Activated CD8-positive, alpha-beta memory T cell treated with anti-CD3 and anti-CD28 coated beads for 48 hours (primary cell): ENCODE data around the gene ROPN1.
"Not testable (repeated sequence)": the region's sequence is repeated elsewhere in the genome, so short reads cannot be mapped to it uniquely, and the experiment has no call there.

ENCODE experiments used
- DNase-seq, 3 experiments: peaks; one replicate each; pipeline ENCODE4 v3.0.0-alpha.2; 2020; ENCODE audit warnings: low read depth in 2 of 3, low spot score in 2 of 3

The ROPN1 gene

DNA sequence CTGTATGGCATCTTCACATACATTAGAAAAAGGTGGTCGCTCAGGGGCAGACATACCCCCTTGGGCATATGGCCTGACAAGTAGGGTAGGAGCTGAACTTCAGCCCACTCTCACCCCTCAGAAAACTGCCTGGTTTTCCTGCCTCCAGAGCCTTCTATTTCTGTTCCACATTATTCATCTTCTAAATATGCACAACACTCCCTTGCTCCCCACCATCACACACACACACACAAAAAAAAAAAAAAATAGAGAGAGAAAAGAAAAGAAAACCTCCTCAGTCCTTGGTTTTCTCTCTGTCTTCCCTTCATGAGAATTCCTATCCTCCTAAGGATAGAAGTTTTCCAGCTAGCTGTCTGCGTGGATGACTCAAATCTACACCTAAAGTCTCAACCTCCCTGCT is 5.6 kb upstream of the ROPN1 start:
- no peak for DNase-seq

DNA sequence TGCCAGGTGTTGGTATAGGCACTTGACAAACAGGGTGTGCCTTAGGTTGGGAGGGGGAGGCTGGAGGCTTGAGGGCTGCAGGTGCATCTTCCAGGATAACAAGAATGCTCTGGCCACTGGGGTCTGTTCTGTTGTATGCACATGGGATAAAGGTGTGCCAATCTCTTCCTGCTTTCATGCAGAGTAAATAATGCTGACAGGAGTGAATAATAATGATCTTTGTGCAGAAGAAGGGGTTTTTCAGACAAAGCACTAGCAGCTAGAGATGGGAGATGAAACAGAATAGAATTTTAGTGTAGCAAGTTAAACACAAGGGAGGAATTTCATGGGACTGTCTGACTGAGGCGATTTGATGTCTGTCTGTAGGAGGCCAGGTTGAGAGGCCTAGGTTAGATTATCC is 1.9 kb upstream of the ROPN1 start:
- DNase-seq = no peak

DNA sequence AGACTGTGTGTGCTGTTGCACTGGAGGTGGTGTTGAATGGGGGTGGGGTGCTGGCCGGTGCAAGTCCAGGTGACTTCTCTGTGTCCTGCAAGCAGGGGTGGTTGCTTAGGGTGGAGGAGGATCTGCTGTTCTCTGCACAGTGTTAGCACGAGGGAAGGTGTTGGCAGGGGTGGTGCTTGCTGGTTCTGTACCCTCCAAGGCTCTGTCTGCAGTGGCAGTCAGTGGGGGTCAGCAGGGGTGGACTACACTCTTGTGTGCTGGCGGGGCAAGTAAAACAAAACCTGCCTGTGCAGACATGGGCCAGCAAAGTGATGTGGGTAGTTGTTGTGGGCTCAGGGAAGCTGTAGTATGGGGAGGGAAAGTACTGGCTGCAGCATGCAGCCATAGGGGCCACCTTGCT is 5.5 kb downstream of the ROPN1 start:
- DNase-seq = no peak

DNA sequence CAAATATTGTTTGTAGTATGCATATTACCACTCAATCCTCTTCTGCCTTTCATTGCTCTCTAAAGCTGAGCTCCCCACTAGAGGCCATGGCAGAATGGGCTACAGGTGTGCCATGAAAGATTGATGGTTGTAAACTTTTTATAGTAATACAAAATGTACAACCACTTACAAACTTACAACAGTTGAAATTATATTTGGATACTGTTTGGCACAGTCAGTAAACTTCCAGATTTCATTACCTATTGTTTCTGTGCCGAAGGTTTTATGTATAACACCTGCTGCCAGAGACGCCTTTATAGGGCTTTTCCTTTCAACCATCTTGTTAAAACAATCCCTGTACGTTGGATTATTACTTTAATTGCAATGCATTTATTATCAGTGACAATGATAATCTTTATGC is 7.0 kb downstream of the ROPN1 start:
- DNase-seq = no peak

DNA sequence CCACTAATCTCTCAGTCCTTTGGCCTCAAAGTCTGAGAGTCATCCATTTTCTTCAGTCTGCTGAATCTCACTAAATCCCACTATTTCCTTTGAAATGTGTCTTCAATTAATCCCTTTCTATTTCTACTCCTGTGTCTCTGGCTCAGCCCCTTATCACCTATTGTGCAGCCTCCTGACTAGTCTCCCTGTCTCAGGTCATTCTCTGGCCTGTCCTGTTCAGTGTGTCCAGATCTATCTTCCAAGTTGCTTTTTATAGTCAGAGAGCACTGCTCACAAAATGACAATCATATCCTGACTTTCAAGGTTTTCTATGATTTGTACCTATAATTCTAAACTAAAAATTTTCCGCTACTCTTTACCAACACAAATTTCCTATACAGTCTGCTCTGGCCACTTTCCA is 7.6 kb downstream of the ROPN1 start:
- no peak for DNase-seq

DNA sequence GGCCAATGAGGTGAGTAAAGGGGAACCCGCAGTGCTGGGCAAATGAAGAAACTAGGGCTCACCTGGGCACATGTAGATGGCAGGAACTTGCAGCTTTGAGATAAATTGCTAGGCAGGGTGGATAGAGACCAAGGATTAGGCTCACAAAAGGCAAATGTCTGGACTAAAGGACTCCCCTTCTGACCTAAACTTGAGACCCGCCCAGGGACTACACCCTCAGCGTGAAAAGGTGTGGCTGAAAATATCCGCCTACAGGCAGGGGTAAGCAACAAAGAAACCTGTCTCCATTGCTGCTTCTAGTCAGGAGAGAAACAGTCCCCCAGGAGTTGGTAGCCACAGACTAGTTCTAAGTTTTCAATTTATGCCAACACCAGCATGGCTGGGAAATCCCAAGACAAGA is 10.6 kb downstream of the ROPN1 start:
- DNase-seq = not testable (repeated sequence)

DNA sequence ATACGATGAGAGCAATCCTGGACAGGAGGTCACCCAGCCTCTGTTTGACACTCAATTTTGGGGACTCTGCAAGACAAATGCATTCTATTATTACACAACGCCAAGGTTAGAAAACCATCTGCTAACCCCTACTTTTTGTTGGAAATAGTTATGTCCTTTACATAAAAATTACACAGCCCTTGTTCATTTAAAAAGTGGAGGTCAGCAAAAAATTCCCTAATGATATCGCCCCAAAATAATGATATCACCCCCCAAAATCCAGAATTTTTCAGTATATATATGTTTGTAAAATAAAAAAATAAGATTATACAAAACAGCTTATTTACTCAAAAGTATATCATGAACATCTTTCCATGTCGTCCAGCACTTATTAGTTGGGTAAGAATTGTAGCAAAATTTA is 11.4 kb downstream of the ROPN1 start:
- DNase-seq = no peak

DNA sequence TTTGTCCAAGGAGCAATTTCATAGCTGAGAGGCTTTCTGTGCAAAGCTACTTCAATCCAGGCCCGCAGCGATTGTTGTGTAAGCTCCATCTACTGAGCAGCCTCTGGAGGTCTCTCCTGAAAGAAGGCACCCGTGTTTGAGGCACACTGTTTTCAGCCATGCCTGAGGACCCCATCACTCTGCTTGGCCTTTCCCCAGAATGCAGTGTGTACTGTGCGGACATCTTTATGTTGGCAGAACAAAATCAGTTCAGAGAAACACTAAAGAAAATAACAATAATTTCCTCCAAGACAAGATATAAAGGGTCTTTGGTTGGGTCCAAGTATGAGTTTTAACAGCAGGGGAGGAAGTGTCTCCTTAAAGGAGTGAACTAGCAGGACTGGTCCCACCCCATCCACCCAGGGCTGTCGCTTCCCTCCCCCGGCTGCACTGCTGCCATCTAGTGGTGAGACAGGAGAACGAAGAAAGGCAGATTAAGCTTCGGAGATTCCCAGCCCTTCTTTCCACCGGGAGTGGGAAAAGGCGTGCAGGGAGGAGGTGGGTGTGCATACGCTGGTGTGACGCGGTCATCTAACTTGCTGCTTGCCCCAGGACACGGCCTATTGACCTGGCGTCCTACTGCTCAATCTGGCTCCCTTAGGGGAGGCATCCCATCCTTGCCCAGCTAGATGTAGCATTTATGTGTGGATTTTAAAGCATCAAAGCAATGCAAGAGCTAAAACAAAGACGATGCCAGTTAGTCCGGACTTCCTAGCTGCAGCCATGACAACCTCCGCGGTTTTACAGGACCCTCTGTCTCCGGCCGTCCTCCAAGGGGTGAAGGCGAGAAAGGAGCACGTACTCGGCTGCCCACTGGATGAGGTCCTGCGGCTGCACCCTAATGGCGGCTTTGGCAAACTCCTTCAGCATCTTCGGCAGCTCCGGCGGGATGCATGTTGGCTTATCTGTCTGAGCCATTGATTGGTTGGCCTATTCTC is 12.1 kb downstream of the ROPN1 start:
- DNase-seq = not testable (repeated sequence)

DNA sequence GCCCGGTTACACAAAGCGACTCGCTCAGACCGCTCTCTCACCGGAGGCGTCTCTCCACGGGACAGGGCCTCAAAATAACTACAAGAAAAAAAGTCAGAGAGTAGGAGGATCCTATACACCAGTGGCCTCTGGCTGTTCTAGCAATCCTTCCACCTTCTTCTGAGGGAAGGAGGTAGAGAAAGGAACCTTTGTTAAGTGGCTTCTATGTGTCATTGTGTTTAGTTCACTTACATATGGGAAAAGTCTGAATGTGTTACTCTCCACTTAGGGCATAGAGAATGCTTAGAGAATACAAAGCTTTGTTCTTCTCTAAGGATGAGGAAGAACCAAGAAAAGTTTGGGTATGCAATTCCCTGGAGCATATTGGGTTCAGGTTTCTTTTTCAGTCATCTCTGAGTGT is 15.0 kb downstream of the ROPN1 start:
- not testable (repeated sequence) for DNase-seq

DNA sequence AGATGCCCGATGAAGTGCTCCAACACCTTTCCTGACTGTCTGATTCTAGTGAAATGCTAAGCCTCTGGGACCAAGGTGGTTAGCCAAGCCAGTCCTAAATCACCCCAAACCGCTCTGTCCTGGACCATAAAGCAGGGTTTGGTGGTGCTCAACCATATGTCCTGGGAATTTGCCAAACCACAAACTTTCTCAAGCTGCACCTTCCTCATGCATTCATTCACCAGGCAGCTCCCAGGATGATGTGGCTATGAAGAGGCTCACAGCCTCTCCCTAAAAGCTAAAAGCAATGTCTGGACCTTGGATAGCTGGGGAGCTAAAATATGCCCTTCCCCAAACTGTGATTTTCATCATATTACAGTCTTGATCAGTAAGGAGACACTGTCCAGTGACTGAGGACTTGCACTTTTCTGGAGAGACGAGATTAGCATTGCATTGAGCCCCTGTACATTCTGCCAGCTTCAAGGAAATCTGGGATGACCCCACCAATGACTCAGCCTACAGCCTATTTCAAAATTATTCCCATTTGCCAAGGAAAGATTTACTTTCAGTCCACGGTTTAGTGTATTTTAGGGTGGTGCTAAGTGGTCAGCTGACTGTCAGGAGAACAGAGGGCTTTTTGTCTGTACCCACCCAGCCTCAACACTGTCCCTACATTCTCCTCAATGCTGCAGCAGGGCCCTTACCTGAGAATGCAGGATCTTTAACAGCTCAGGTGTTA is 15.6 kb downstream of the ROPN1 start:
- DNase-seq = not testable (repeated sequence)

DNA sequence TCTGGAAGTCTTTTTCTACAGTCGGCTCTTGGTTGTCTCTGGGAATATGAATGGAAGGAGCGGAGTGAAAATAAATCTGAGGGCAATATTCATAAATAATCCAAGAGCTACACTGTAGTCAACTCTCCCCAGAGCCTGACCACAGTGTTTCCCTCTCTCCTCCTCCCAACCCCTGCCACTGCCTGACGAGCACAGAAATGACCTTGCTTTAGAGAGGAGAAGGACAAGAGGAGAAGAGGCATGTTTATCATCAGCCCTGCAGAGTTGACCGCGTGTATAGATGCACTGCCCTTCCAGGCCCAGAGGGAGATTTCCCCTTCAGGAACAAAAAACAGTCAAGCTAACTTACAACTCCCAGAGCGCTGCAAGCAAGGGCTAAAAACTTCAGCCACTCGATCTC is 16.9 kb downstream of the ROPN1 start:
- DNase-seq = not testable (repeated sequence)

DNA sequence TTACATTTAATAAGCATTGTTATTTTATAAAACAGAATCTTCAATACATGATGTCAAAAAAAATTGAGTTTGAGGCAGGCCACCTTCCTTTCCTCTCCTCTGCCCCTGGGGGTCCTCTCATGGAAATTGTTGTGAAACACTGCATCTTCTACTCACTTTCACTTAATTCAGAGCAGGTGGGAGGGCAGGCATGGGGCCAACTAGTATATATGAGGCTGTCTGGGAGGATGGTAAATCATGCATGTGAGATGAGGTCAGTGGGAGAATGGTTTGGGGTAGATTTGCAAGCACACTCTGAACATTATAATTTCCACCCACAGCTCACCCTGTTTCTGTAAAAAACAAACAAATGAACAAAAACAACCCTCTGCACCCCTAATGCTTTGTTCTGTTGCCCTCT is 20.5 kb downstream of the ROPN1 start:
- DNase-seq = no peak

DNA sequence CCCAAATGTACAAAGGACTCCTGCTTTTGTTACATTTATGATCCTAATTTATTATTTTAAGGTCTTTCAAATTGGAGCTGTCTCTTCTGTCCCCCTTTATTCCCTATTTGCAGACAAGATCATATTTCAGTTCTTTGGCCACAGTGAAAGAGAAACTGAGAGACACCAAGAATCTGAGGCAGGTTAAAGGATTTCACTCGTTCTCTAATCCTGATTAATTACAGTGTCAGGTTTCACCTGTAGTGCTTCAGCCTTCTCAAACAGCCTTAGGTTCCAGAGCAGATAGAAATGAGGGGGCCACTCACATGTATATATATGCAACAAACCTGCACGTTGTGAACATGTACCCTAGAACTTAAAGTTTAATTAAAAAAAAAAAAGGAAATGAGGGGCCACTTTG is 24.7 kb downstream of the ROPN1 start:
- not testable (repeated sequence) for DNase-seq

DNA sequence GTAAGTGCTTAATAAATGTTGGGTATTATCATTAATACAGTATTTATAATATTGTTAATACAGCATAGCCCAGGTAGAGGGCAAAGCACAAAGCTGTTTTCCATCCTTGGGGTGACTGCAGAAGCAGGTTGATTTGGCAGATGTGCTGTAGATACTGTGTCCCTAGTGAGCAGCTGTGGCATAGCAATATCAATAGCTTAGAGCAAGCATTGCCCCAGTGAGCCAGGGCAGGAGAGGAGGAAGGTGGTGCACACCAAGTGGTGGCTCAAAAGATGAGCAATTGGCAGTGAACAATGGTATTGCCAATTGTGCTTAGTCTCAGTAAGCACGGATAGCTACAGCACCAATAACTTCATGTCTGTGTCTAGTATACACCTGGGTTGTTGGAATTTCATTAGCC is 25.1 kb downstream of the ROPN1 start:
- DNase-seq = not testable (repeated sequence)

DNA sequence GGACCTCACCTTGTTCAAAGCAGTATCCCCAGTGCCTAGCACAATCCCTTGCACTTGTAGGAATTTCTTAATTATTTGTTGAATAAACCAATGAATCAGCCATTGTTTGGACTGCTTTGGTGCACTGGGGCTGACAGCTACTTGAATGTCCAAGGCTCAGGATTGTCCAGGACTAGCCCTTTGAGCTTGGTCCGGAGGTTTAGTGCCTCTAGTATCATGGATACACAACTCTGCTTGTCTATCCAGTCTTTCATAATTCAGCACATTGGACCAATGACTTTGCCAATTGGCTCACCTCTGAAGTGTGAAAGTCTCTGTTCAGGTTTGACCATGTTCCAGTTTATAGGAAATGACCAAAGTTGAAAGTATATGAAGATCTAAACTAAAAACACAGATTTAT is 27.1 kb downstream of the ROPN1 start:
- DNase-seq = not testable (repeated sequence)

DNA sequence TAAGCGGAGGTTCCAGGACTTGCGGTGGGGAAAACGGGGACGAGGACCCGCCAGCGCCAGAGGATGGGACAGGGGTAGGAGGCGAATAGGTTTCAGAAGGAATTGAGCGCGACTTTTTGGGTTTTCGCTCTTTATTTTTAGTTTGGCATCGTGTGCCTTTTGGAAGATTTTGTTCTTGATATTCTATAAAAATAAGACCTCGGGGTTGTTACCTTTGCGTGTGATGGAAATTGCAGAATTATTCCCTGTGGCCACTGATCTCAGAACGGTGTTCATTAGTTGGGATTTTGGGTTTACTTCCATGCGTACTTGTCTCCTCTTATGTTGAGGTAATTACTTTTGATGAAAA is 30.4 kb downstream of the ROPN1 start:
- DNase-seq = no peak

DNA sequence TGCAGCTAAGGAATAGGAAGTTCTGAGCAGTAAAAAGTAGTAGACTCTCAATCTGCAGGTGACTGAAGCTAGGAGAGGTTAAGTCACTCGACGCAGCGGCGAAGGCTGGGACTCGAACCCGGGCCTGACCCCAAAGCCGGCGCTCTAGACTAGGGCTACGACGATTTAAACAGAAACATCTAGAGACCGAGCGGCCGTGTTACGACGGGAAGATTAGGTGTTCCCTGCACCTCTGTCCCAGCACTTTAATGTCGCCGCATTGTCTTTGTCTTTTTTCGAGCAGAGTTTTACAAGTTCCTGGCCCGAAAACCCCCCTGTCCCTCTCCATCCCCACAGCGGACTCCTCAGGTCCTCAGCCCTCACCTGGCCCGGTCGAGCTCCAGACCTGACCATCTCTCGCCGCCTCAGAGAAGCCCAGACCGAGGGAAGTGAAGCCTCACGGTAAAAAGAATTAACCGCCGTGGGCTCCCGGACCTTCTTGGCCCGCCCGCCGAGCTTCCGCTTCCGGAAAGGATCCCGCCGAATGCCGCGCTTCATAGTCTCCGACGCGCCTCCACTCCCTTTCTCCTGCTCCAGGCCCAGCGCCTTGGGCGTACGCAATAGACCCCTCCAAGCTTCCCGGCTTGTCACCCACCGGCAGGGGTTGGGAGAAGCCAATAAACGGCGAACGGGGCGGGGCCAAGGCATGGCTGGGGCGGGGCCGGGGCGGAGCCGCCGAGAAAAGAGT is 31.0 kb downstream of the ROPN1 start, which contains the start of gene CCDC14:
TSS of gene CCDC14 (minus strand) at position 449 of the 727 bp plus-strand sequence. CDS start at position 393, 56 bp downstream.
- DNase-seq = peak; percentile 56 to 69 (median 59)

DNA sequence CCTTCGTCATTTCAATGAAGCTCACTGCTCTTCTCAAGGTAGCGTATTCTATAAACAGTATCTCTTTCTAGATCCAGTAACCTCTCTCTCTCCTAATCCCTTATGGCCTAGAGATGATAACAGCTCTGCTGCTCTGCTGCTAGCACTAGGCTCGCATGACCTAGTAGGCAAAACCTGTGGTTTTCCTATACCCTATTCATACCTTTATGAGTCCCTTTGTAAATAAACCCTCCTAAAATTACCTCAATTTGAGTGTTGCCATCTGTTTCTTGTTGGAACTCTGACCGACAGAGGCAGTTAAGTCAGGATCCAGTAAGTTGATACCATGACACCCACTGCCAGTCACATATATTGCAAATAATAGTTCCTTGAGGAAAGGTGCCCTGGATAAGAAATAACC is 38.2 kb downstream of the ROPN1 start:
- no peak for DNase-seq

DNA sequence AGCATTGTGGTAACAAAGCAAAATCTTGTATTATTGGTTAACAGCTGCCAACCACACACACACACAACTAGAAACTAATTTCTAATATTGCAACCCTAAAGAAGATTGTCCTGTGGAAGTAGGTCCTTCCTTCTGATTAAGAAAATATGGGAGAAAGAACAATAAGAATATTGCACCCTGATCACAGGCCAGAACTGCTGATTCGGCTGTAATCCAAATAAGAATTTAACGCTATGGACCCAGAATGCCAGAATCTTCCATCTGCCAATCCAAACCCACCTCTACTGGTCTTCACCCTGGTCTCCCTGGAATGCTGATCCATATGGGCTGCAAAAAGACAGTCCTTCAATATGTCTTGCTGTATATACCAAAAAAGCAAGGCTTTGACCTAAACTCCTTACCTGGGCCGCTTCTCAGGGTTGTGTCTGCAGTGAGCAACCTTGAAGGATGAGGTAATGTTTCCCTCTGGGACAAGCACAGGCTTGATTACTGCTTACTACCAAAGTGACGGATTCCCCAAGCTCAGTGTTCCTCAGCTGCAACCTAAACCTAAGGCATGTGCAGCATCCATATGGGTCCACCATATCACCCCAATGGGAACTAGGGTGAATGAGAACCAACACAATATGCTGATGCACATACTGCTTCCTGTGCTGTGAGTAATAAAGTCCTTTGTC is 38.9 kb downstream of the ROPN1 start:
- no peak for DNase-seq

DNA sequence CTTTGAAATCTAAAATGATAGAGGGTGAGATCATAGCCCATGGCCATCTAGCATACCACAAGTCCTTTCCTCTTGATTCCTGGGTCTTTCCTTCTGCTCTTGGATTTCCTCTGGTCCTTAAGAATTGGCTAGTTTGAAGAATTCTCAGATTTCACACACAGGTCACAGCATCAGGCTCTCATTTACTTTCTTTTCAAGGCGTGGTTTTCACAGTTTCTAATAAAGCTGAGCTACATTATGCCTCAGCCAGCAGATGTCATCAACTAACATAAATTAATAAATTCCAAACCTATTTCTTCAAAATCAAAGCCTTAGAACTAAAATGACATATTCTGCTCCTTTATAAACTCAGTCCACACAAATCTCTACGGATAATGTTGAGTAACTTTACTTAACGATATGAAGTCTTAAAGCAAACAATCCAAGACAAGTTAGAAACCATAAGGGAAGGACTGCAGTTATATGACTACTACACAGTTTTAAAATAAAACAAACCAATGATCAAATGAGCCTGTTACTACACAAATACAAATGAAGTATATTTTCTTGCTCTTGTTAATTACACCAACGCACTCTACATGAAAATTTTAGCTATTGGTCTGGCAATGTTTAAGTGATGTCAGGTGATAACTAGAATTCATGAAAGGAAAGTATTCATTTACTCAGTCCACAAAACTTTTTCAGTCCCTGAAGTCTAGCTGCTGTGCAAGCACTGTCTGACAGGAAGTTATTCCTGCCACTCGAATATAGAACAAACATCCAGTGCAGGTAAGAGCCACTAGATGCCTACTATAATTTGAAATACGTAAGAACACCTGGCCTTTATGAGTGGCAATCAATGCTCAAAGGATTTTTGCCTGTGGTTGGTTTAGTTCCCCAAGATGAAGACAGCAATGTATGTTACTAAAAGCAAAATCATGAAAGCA is 40.1 kb downstream of the ROPN1 start:
- no peak for DNase-seq
